ENCODE results near the gene TMEM203.
"Not testable (repeated sequence)": the region's sequence is repeated elsewhere in the genome, so short reads cannot be mapped to it uniquely, and the experiment has no call there.

DNA sequence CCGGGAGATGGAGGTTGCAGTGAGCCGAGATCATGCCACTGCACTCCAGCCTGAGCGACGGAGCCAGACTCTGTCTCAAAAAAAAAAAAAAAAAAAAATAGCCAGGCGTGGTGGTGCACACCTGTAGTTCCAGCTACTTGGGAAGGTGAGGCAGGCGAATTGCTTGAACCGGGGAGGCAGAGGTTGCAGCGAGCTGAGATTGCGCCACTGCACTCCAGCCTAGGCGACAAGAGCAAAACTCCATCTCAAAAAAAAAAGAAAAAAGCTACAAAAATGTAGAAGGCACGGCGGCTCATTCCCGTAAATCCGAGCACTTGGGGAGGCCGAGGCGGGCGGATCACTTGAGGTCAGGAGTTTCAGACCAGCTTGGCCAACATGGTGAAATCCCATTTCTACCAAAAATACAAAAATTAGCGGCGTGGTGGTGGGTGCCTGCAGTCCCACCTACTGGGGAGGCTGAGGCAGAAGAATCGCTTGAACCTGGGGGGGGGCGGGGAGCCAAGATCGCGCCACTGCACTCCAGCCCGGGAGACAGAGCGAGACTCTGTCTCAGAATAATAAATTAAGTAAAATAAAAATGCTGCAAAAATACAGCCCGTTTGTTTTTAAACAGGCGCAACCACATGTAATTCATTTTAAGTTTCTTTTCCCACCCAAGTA, 34.2 kb upstream of the TMEM203 start:
- TF ChIP-seq, protein P1, sequence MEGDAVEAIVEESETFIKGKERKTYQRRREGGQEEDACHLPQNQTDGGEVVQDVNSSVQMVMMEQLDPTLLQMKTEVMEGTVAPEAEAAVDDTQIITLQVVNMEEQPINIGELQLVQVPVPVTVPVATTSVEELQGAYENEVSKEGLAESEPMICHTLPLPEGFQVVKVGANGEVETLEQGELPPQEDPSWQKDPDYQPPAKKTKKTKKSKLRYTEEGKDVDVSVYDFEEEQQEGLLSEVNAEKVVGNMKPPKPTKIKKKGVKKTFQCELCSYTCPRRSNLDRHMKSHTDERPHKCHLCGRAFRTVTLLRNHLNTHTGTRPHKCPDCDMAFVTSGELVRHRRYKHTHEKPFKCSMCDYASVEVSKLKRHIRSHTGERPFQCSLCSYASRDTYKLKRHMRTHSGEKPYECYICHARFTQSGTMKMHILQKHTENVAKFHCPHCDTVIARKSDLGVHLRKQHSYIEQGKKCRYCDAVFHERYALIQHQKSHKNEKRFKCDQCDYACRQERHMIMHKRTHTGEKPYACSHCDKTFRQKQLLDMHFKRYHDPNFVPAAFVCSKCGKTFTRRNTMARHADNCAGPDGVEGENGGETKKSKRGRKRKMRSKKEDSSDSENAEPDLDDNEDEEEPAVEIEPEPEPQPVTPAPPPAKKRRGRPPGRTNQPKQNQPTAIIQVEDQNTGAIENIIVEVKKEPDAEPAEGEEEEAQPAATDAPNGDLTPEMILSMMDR (conservative IDR thresholded peaks at IDR 0.05; ENCODE audit: low read length): not testable (repeated sequence)
- not testable (repeated sequence) for TF ChIP-seq EZH2phosphoT487 (IDR thresholded peaks at IDR 0.05; ENCODE audit: borderline replicate concordance, low read depth, low read length)
